Neural progenitor cell (in vitro differentiated cells): ENCODE measurements around the gene ZBP1. TPM values are rescaled to one million over a fixed set of nuclear protein-coding genes. Genes with fewer than 3 reads are reported as not detected.

Source experiments
- DNase-seq: peaks from one replicate; pipeline ENCODE4 v3.0.0-alpha.2; 2016; ENCODE audit warnings: low spot score
- H2AFZ ChIP-seq: fragments of 200-600 bp; sonication (generic); replicated peaks from 2 replicates; pipeline ENCODE4 v1.6.1; 2016; ENCODE audit warnings: antibody characterized with exemption
- H3F3A ChIP-seq: fragments of 200-600 bp; sonication (generic); 2 replicates; pipeline ENCODE4 v1.6.1; 2016; ENCODE audit warnings: antibody characterized with exemption, low read depth
- H3K27ac ChIP-seq: fragments of 200-600 bp; sonication (generic); 2 replicates; pipeline ENCODE4 v1.5.1; 2016; ENCODE audit warnings: mild to moderate bottlenecking
- H3K27me3 ChIP-seq: fragments of 200-600 bp; sonication (generic); 2 replicates; pipeline ENCODE4 v1.6.1; 2016; ENCODE audit warnings: mild to moderate bottlenecking, moderate library complexity
- H3K36me3 ChIP-seq: fragments of 200-600 bp; sonication (generic); 2 replicates; pipeline ENCODE4 v1.5.1; 2016
- H3K4me1 ChIP-seq: fragments of 200-600 bp; sonication (generic); 2 replicates; pipeline ENCODE4 v1.6.1; 2016; ENCODE audit warnings: mixed run types
- H3K4me2 ChIP-seq: fragments of 200-600 bp; sonication (generic); 2 replicates; pipeline ENCODE4 v1.6.1; 2016
- H3K4me3 ChIP-seq: fragments of 200-600 bp; sonication (generic); 2 replicates; pipeline ENCODE4 v1.5.1; 2016
- H3K79me2 ChIP-seq: fragments of 200-600 bp; sonication (generic); 2 replicates; pipeline ENCODE4 v1.6.1; 2016; ENCODE audit warnings: low read depth
- H3K9ac ChIP-seq: fragments of 200-600 bp; sonication (generic); 2 replicates; pipeline ENCODE4 v1.6.1; 2016
- H3K9me3 ChIP-seq: fragments of 200-600 bp; sonication (generic); 2 replicates; pipeline ENCODE4 v1.5.1; 2016; ENCODE audit warnings: low read depth
- H4K20me1 ChIP-seq: fragments of 200-600 bp; sonication (generic); 2 replicates; pipeline ENCODE4 v1.6.1; 2016; ENCODE audit warnings: low read depth
- H3K27ac Mint-ChIP-seq: 3 replicates; pipeline ENCODE4 v1.8.0; 2021; ENCODE audit warnings: mixed read lengths
- H3K27me3 Mint-ChIP-seq: 2 replicates; pipeline ENCODE4 v1.8.0; 2022; ENCODE audit warnings: low read depth, mild to moderate bottlenecking, inconsistent platforms, moderate library complexity, mixed read lengths; ENCODE audit not compliant: insufficient read depth
- H3K36me3 Mint-ChIP-seq: 3 replicates; pipeline ENCODE4 v1.8.0; 2021; ENCODE audit warnings: mixed read lengths
- H3K4me1 Mint-ChIP-seq: 3 replicates; pipeline ENCODE4 v1.8.0; 2021; ENCODE audit warnings: mixed read lengths
- H3K4me3 Mint-ChIP-seq: 3 replicates; pipeline ENCODE4 v1.8.0; 2021; ENCODE audit warnings: mild to moderate bottlenecking, moderate library complexity, mixed read lengths
- H3K9me3 Mint-ChIP-seq: 3 replicates; pipeline ENCODE4 v1.8.0; 2020; ENCODE audit warnings: mixed read lengths
- CTCF ChIP-seq: fragments of 200-600 bp; sonication (generic); IDR thresholded peaks from 2 replicates; pipeline ENCODE4 v1.5.1; 2017; ENCODE audit warnings: antibody characterized with exemption, mild to moderate bottlenecking
- EZH2 ChIP-seq: fragments of 200-600 bp; sonication (generic); IDR thresholded peaks from 2 replicates; pipeline ENCODE4 v1.6.1; 2017; ENCODE audit warnings: antibody characterized with exemption, mild to moderate bottlenecking, moderate library complexity
- EZH2phosphoT487 ChIP-seq: fragments of 200-600 bp; sonication (generic); IDR thresholded peaks from 2 replicates; pipeline ENCODE4 v1.6.1; 2017; ENCODE audit warnings: antibody characterized with exemption
- total RNA-seq: library from RNA; depleted of rRNA; stranded (reverse); fragments of >200 nt; gene quantifications from 2 replicates; pipeline ENCODE4 v1.2.3, GENCODE V29; 2015; ENCODE audit warnings: low replicate concordance

The ZBP1 gene
- total RNA-seq, 1 donor from 2014 or later = not detected

- Histone ChIP-seq H3K9ac (no peak overlapping the region), H3F3A (peaks cover 6% of the 10 kb centered on the region), H3K79me2 (no peaks in the 10 kb centered on the region), H3K36me3 (no peaks in the 10 kb centered on the region), H3K4me3 (no peak overlapping the region), H3K4me1 (peaks cover 15% of the 10 kb centered on the region), H3K27me3 (no peaks in the 10 kb centered on the region), H4K20me1 (no peaks in the 10 kb centered on the region), H3K27ac (no peak overlapping the region), H3K4me2 (no peak overlapping the region), H3K9me3 (no peaks in the 10 kb centered on the region), H2AFZ (no peak overlapping the region)
- TF ChIP-seq CTCF = peak; percentile 53
- no peak for TF ChIP-seq EZH2
- TF ChIP-seq EZH2phosphoT487 = no peak
- Mint-ChIP-seq H3K4me3 (no peak overlapping the region), H3K36me3 (no peaks in the 10 kb centered on the region), H3K9me3 (no peaks in the 10 kb centered on the region), H3K4me1 (peaks cover 22% of the 10 kb centered on the region), H3K27me3 (peaks cover 6% of the 10 kb centered on the region), H3K27ac (no peak overlapping the region)
- no peak for DNase-seq
Observed at GRCh38 chr20:57573894-57574293, 46.3 kb downstream of the ZBP1 start.

GRCh38 chr20:57573242-57573641 is 47.0 kb downstream of the ZBP1 start:
- no peak overlapping the region for H3K4me3 Mint-ChIP-seq
- Histone ChIP-seq H3K4me3 (no peak overlapping the region), H3K36me3 (no peaks in the 10 kb centered on the region), H3K9me3 (no peaks in the 10 kb centered on the region), H3K4me1 (peaks cover 15% of the 10 kb centered on the region), H3K79me2 (no peaks in the 10 kb centered on the region), H2AFZ (peak overlapping the region; percentile 1), H3K9ac (no peak overlapping the region), H3K27ac (no peak overlapping the region), H4K20me1 (no peaks in the 10 kb centered on the region), H3F3A (peaks cover 6% of the 10 kb centered on the region), H3K27me3 (no peaks in the 10 kb centered on the region), H3K4me2 (no peak overlapping the region)
- no peak for DNase-seq
- H3K36me3 Mint-ChIP-seq = no peaks in the 10 kb centered on the region
- TF ChIP-seq EZH2phosphoT487 = no peak
- no peak for TF ChIP-seq CTCF
- TF ChIP-seq EZH2 = no peak
- H3K27ac Mint-ChIP-seq = no peak overlapping the region
- peaks cover 6% of the 10 kb centered on the region for H3K27me3 Mint-ChIP-seq
- no peaks in the 10 kb centered on the region for H3K9me3 Mint-ChIP-seq
- H3K4me1 Mint-ChIP-seq = peaks cover 25% of the 10 kb centered on the region

- H3K9ac ChIP-seq = no peak overlapping the region
- H3K27ac Mint-ChIP-seq = peak overlapping the region; percentile 4
- no peaks in the 10 kb centered on the region for H3K9me3 Mint-ChIP-seq
Observed at GRCh38 chr20:57571782-57572416, 48.3 kb downstream of the ZBP1 start.

More at GRCh38 chr20:57571782-57572416, 48.3 kb downstream of the ZBP1 start:
- no peak overlapping the region for H3K4me2 ChIP-seq
- TF ChIP-seq EZH2phosphoT487 = no peak
- no peak for TF ChIP-seq CTCF
- no peak for TF ChIP-seq EZH2
- H3K9me3 ChIP-seq = no peaks in the 10 kb centered on the region
- no peak overlapping the region for H3K27ac ChIP-seq
- Mint-ChIP-seq H3K36me3 (no peaks in the 10 kb centered on the region), H3K4me1 (peaks cover 25% of the 10 kb centered on the region), H3K27me3 (peaks cover 6% of the 10 kb centered on the region), H3K4me3 (no peak overlapping the region)
- H3K36me3 ChIP-seq = no peaks in the 10 kb centered on the region
- H4K20me1 ChIP-seq = no peaks in the 10 kb centered on the region
- H3K79me2 ChIP-seq = no peaks in the 10 kb centered on the region
- no peak overlapping the region for H3K4me3 ChIP-seq
- peaks cover 6% of the 10 kb centered on the region for H3F3A ChIP-seq
- H2AFZ ChIP-seq = no peak overlapping the region
- H3K4me1 ChIP-seq = peaks cover 15% of the 10 kb centered on the region
- no peak for DNase-seq
- no peaks in the 10 kb centered on the region for H3K27me3 ChIP-seq
